ENCODE measurements around the gene SOX12.

Gene SOX12

GRCh38 chr20:295804-296203 is 29.5 kb upstream of the SOX12 start:
- no peak for TF ChIP-seq CTCF (IDR thresholded peaks at IDR 0.05; ENCODE audit: borderline replicate concordance, control extremely low read depth, extremely low read depth, insufficient read depth, missing control alignments)
- in situ Hi-C loops (cut with MboI; ENCODE audit: low sequenced_read_pairs, unreplicated experiment): no loop called here
- no peak for DNase-seq (ENCODE audit: low spot score)

- peak; percentile 94 for DNase-seq (ENCODE audit: low spot score)
- in situ Hi-C loops (cut with MboI; ENCODE audit: low sequenced_read_pairs, unreplicated experiment): no loop called here
- no peak for TF ChIP-seq CTCF (IDR thresholded peaks at IDR 0.05; ENCODE audit: borderline replicate concordance, control extremely low read depth, extremely low read depth, insufficient read depth, missing control alignments)
These were observed 28.0 kb upstream of the SOX12 start, which contains the start of gene ZCCHC3 for GRCh38 chr20:297098-297924. Gene ZCCHC3 (plus strand): TSS chr20:297570. CDS start chr20:297587, 17 bp downstream.

GRCh38 chr20:297925-298775 is 27.2 kb upstream of the SOX12 start:
- in situ Hi-C loops (cut with MboI; ENCODE audit: low sequenced_read_pairs, unreplicated experiment): no loop called here
- DNase-seq (ENCODE audit: low spot score): peak; percentile 69

GRCh38 chr20:298776-299391 is 26.5 kb upstream of the SOX12 start:
- DNase-seq (ENCODE audit: low spot score): no peak
- in situ Hi-C loops (cut with MboI; ENCODE audit: low sequenced_read_pairs, unreplicated experiment): no loop called here
- no peak for TF ChIP-seq CTCF (IDR thresholded peaks at IDR 0.05; ENCODE audit: borderline replicate concordance, control extremely low read depth, extremely low read depth, insufficient read depth, missing control alignments)

More at GRCh38 chr20:297925-298775, 27.2 kb upstream of the SOX12 start:
- no peak for TF ChIP-seq CTCF (IDR thresholded peaks at IDR 0.05; ENCODE audit: borderline replicate concordance, control extremely low read depth, extremely low read depth, insufficient read depth, missing control alignments)

- TF ChIP-seq CTCF (IDR thresholded peaks at IDR 0.05; ENCODE audit: borderline replicate concordance, control extremely low read depth, extremely low read depth, insufficient read depth, missing control alignments): no peak
- no peak for DNase-seq (ENCODE audit: low spot score)
- in situ Hi-C loops (cut with MboI; ENCODE audit: low sequenced_read_pairs, unreplicated experiment): no loop called here
These were observed 24.9 kb upstream of the SOX12 start for GRCh38 chr20:300345-300990.

All from GM13976 (cell line).